ENCODE data around the gene SNX9.

GRCh38 chr6:157967486-157967885 is 144.4 kb downstream of the SNX9 start:
- TF ChIP-seq, protein P1, sequence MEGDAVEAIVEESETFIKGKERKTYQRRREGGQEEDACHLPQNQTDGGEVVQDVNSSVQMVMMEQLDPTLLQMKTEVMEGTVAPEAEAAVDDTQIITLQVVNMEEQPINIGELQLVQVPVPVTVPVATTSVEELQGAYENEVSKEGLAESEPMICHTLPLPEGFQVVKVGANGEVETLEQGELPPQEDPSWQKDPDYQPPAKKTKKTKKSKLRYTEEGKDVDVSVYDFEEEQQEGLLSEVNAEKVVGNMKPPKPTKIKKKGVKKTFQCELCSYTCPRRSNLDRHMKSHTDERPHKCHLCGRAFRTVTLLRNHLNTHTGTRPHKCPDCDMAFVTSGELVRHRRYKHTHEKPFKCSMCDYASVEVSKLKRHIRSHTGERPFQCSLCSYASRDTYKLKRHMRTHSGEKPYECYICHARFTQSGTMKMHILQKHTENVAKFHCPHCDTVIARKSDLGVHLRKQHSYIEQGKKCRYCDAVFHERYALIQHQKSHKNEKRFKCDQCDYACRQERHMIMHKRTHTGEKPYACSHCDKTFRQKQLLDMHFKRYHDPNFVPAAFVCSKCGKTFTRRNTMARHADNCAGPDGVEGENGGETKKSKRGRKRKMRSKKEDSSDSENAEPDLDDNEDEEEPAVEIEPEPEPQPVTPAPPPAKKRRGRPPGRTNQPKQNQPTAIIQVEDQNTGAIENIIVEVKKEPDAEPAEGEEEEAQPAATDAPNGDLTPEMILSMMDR (IDR thresholded peaks at IDR 0.05), result no peak
- TF ChIP-seq POLR2A (IDR thresholded peaks at IDR 0.05), result no peak
